B cell (primary cell): ENCODE data around the gene SAMD3. TPM values are rescaled to one million over a fixed set of nuclear protein-coding genes. Genes with fewer than 3 reads are reported as not detected.

ENCODE experiments used
- ATAC-seq: fragments of 200-7000 bp; cut with Tn5 transposase; one replicate; pipeline ENCODE4 v1.10.0; 2021; ENCODE audit warnings: low read depth, mild to moderate bottlenecking, moderate number of reproducible peaks, moderate library complexity
- CTCF ChIA-PET: fragments of 350-600 bp; sonication (Branson Sonifier 250); formaldehyde crosslinking; loops from one replicate; lab custom pipeline; 2021; ENCODE audit warnings: antibody characterized with exemption, inconsistent platforms; lab: Charles Lee
- POLR2A ChIA-PET: fragments of 350-600 bp; sonication (Branson Sonifier 250); formaldehyde crosslinking; loops from one replicate; lab custom pipeline; 2021; ENCODE audit warnings: antibody characterized with exemption; lab: Charles Lee
- DNase-seq: peaks from one replicate; pipeline ENCODE4 v3.0.0; 2013
- H2AFZ ChIP-seq: 2 replicates; pipeline ENCODE4 v1.6.1; 2012; ENCODE audit warnings: mild to moderate bottlenecking, low read depth, low read length; ENCODE audit not compliant: insufficient read depth, poor library complexity, severe bottlenecking
- H3K27ac ChIP-seq, 2 donors: 1 replicate in 1 of 2; 2 replicates in 1 of 2; pipeline ENCODE4 v1.5.1; 2012 to 2013; ENCODE audit warnings: low read length in 2 of 2, mild to moderate bottlenecking in 2 of 2, moderate library complexity in 1 of 2
- H3K27me3 ChIP-seq, 4 experiments: fragments of 200-600 bp in 1 of 4; sonication (generic) in 1 of 4; replicated peaks in 1 of 4; 1 replicate in 2 of 4; 2 replicates in 2 of 4; pipeline versions ENCODE4 v1.6.1 to v1.7.0; 2013 to 2016; ENCODE audit warnings: low read length in 3 of 4, mild to moderate bottlenecking in 2 of 4, mixed read lengths in 1 of 4, moderate library complexity in 1 of 4; ENCODE audit not compliant: insufficient read depth in 4 of 4, control insufficient read depth in 3 of 4; ENCODE audit errors: control extremely low read depth in 1 of 4
- H3K36me3 ChIP-seq, 2 experiments: replicated peaks in 1 of 2; 1 replicate in 1 of 2; 2 replicates in 1 of 2; pipeline versions ENCODE4 v1.6.1 to v1.7.1; 2013; ENCODE audit warnings: low read length in 1 of 2; ENCODE audit not compliant: insufficient read depth in 2 of 2, control insufficient read depth in 1 of 2; ENCODE audit errors: control extremely low read depth in 1 of 2, extremely low read depth in 1 of 2
- H3K4me1 ChIP-seq, 2 donors: fragments of 200-600 bp in 1 of 2; sonication (generic) in 1 of 2; 1 replicate in 1 of 2; 2 replicates in 1 of 2; pipeline versions ENCODE4 v1.5.1 to v1.6.1; 2013 to 2017; ENCODE audit warnings: low read length in 2 of 2; ENCODE audit not compliant: control insufficient read depth in 2 of 2, insufficient read depth in 2 of 2
- H3K4me2 ChIP-seq: replicated peaks from 2 replicates; pipeline ENCODE3; 2012; ENCODE audit warnings: mild to moderate bottlenecking, low read depth, low read length; ENCODE audit not compliant: poor library complexity, severe bottlenecking
- H3K4me3 ChIP-seq, 5 experiments: fragments of 200-600 bp in 1 of 5; sonication (generic) in 1 of 5; 1 replicate in 3 of 5; 2 replicates in 2 of 5; pipeline versions ENCODE4 v1.5.1 to v1.7.0; 2011 to 2016; ENCODE audit warnings: low read length in 4 of 5, mild to moderate bottlenecking in 4 of 5, low read depth in 2 of 5, control low read depth in 1 of 5, moderate library complexity in 1 of 5; ENCODE audit not compliant: insufficient read depth in 1 of 5; ENCODE audit errors: control extremely low read depth in 1 of 5, extremely low read depth in 1 of 5
- H3K79me2 ChIP-seq: fragments of 200-600 bp; sonication (generic); one replicate; pipeline ENCODE4 v1.6.0; 2016; ENCODE audit warnings: low read length; ENCODE audit not compliant: control insufficient read depth, insufficient read depth
- H3K9ac ChIP-seq: fragments of 200-600 bp; sonication (generic); 2 replicates; pipeline ENCODE4 v1.6.1; 2017; ENCODE audit warnings: mild to moderate bottlenecking, low read length, moderate library complexity
- H3K9me3 ChIP-seq, 3 donors: one replicate each; pipeline versions ENCODE4 v1.6.1 to v1.7.1; 2013; ENCODE audit warnings: low read length in 2 of 3; ENCODE audit not compliant: control insufficient read depth in 2 of 3, insufficient read depth in 1 of 3; ENCODE audit errors: control extremely low read depth in 1 of 3
- H4K20me1 ChIP-seq: 2 replicates; pipeline ENCODE4 v1.6.0; 2012; ENCODE audit warnings: mild to moderate bottlenecking, low read length; ENCODE audit not compliant: insufficient read depth, control insufficient read depth, poor library complexity, severe bottlenecking
- H3K27ac Mint-ChIP-seq: one replicate; pipeline ENCODE4 v1.8.0; 2021; ENCODE audit warnings: mixed read lengths
- H3K27me3 Mint-ChIP-seq: one replicate; pipeline ENCODE4 v1.8.0; 2021; ENCODE audit warnings: mixed read lengths
- H3K4me1 Mint-ChIP-seq: one replicate; pipeline ENCODE4 v1.8.0; 2021; ENCODE audit warnings: mixed read lengths
- H3K4me3 Mint-ChIP-seq: one replicate; pipeline ENCODE4 v1.8.0; 2021; ENCODE audit warnings: mixed read lengths
- H3K9me3 Mint-ChIP-seq: one replicate; pipeline ENCODE4 v1.8.0; 2022; ENCODE audit warnings: mixed read lengths; ENCODE audit not compliant: insufficient read depth
- CTCF ChIP-seq: fragments of 200-600 bp; IDR thresholded peaks from one replicate; pipeline ENCODE4 v1.8.0; 2022; ENCODE audit warnings: antibody characterized with exemption, mild to moderate bottlenecking
- EZH2 ChIP-seq: IDR thresholded peaks from 2 replicates; pipeline ENCODE4 v1.6.1; 2012; ENCODE audit warnings: borderline replicate concordance, low read depth, mild to moderate bottlenecking, moderate library complexity, low read length; ENCODE audit not compliant: insufficient read depth, poor library complexity, severe bottlenecking
- WGBS: methylation state at CpG from one replicate; pipeline ENCODE4 v1.1.5; 2013; ENCODE audit warnings: missing lambda C conversion rate; ENCODE audit not compliant: insufficient coverage; 5-methylcytosine and 5-hydroxymethylcytosine counted together
- intact Hi-C: fragments of 100-400 bp; cut with micrococcal nuclease; formaldehyde crosslinking; loops from one replicate; pipeline ENCODE4 v1.10.0; 2022
- polyA plus RNA-seq: library from polyadenylated mRNA; depleted of rRNA; stranded (reverse); fragments of >200 nt; gene quantifications from 2 replicates; pipeline ENCODE4 v1.2.3, GENCODE V29; 2012
- total RNA-seq, 2 donors: library from RNA; stranded (reverse); fragments of 120-200 nt in 1 of 2; gene quantifications; 1 replicate in 1 of 2; 2 replicates in 1 of 2; pipeline versions ENCODE4 v1.2.3 to v1.2.4, GENCODE V29; 2013 to 2022

The SAMD3 gene
- total and polyA plus RNA-seq, 2 donors (not counting 1 experiment from before 2014, with no cell fraction given), result 0.57 to 3.8 TPM

- Mint-ChIP-seq H3K27ac (no peak overlapping the region), H3K4me3 (no peak overlapping the region), H3K9me3 (peaks cover 3% of the 10 kb centered on the region), H3K27me3 (no peaks in the 10 kb centered on the region), H3K4me1 (peaks cover 3% of the 10 kb centered on the region)
- WGBS, result no CpG with 5 or more reads among the region's 5 CpGs
- Histone ChIP-seq H3K79me2 (no peaks in the 10 kb centered on the region), H2AFZ (no peak overlapping the region), H3K9me3 (peaks cover 0 to 5% (median 0%) of the 10 kb centered on the region in 3 donors), H4K20me1 (no peaks in the 10 kb centered on the region), H3K9ac (no peak overlapping the region), H3K27ac (no peak overlapping the region), H3K27me3 (no peaks in the 10 kb centered on the region), H3K4me3 (no peak overlapping the region), H3K4me2 (no peak overlapping the region), H3K36me3 (no peaks in the 10 kb centered on the region), H3K4me1 (no peaks in the 10 kb centered on the region)
- ATAC-seq (no peak), DNase-seq (no peak)
- intact Hi-C loops, result no loop called here
- CTCF ChIA-PET, result no interaction called here
- POLR2A ChIA-PET, result no interaction called here
- TF ChIP-seq CTCF (no peak), EZH2 (no peak)
Observed at GRCh38 chr6:130156908-130157307, 65.8 kb downstream of the SAMD3 start.

GRCh38 chr6:130152908-130153510, 69.7 kb downstream of the SAMD3 start:
- peaks cover 2% of the 10 kb centered on the region for H3K4me1 Mint-ChIP-seq
- H3K9me3 ChIP-seq, result no peaks in the 10 kb centered on the region
- no peak overlapping the region for H3K27ac Mint-ChIP-seq
- ChIA-PET POLR2A (no interaction called here), CTCF (no interaction called here)
- H3K36me3 ChIP-seq, result no peaks in the 10 kb centered on the region
- no peak overlapping the region for H3K9ac ChIP-seq
- H3K27me3 ChIP-seq, result no peaks in the 10 kb centered on the region
- no peak overlapping the region for H3K4me2 ChIP-seq
- H3K4me1 ChIP-seq, result no peaks in the 10 kb centered on the region
- H3K4me3 Mint-ChIP-seq, result no peak overlapping the region
- H3K4me3 ChIP-seq, result no peak overlapping the region
- H4K20me1 ChIP-seq, result no peaks in the 10 kb centered on the region
- H3K79me2 ChIP-seq, result no peaks in the 10 kb centered on the region
- intact Hi-C loops, result no loop called here
- DNase-seq, result no peak
- H2AFZ ChIP-seq, result no peak overlapping the region
- H3K27ac ChIP-seq, result no peak overlapping the region
- peaks cover under 1% of the 10 kb centered on the region for H3K9me3 Mint-ChIP-seq
- no peak for TF ChIP-seq CTCF
- no peak for TF ChIP-seq EZH2
- no peak for ATAC-seq
- 100% methylated on average over 3 of the region's 6 CpGs for WGBS
- H3K27me3 Mint-ChIP-seq, result no peaks in the 10 kb centered on the region
